Left lung (tissue), 10 donors: Measurements from ENCODE around the gene SPOCK1. TPM values are rescaled to one million over a fixed set of nuclear protein-coding genes. Genes with fewer than 3 reads are reported as not detected.

Experiments used
- ATAC-seq: fragments of 200-7000 bp; cut with Tn5 transposase; one replicate; pipeline ENCODE4 v1.9.1; 2020; ENCODE audit warnings: moderate library complexity
- DNase-seq, 4 donors: peaks; one replicate each; pipeline ENCODE4 v3.0.0-alpha.2; 2013 to 2020
- H3K27ac ChIP-seq, 2 donors: fragments of 200-600 bp; sonication (generic) in 1 of 2; one replicate each; pipeline versions ENCODE4 v1.5.0 to v1.8.0; 2020 to 2021
- H3K27me3 ChIP-seq, 2 donors: fragments of 200-600 bp; sonication (generic) in 1 of 2; one replicate each; pipeline versions ENCODE4 v1.5.0 to v1.8.0; 2020 to 2021
- H3K36me3 ChIP-seq, 2 donors: fragments of 200-600 bp; sonication (generic) in 1 of 2; one replicate each; pipeline versions ENCODE4 v1.5.0 to v1.8.0; 2020 to 2021
- H3K4me1 ChIP-seq, 2 donors: fragments of 200-600 bp; one replicate each; pipeline ENCODE4 v1.8.0; 2021
- H3K4me3 ChIP-seq, 2 donors: fragments of 200-600 bp; sonication (generic) in 1 of 2; one replicate each; pipeline versions ENCODE4 v1.5.0 to v1.8.0; 2020 to 2021; ENCODE audit warnings: mild to moderate bottlenecking in 1 of 2
- H3K9me3 ChIP-seq, 2 donors: fragments of 200-600 bp; sonication (generic) in 1 of 2; one replicate each; pipeline versions ENCODE4 v1.5.0 to v1.8.0; 2020 to 2021
- intact Hi-C, 2 donors: fragments of 100-400 bp; cut with DNase I; formaldehyde crosslinking; loops; one replicate each; pipeline versions ENCODE4 v1.11.2 to v1.14.2; 2022
- polyA plus RNA-seq, 6 donors: library from polyadenylated mRNA; unstranded; fragments of 120-200 nt; gene quantifications; one replicate each; pipeline ENCODE4 v1.2.1, GENCODE V29; 2013; ENCODE audit not compliant: insufficient read length in 6 of 6
- total RNA-seq, 2 donors: library from RNA; stranded (reverse); fragmentation: NEBNext Ultra II Directional; extraction: Animal tissue kit (Norgen Biotek cat#: 25700); gene quantifications; one replicate each; pipeline ENCODE4 v1.2.1, GENCODE V29; 2021
- TF ChIP-seq, protein P1 (sequence below), 2 donors: fragments of 200-600 bp; sonication (generic) in 1 of 2; IDR thresholded peaks; one replicate each; pipeline versions ENCODE4 v1.5.0 to v1.8.0; 2021; ENCODE audit warnings: antibody characterized with exemption in 2 of 2
- donor health status: DM: no; HTN: yes; CAD: no.
- donor health status: DM: no; HTN: no; CAD: no.

The SPOCK1 gene
- total and polyA plus RNA-seq, 8 donors: 0.43 to 7.6 (median 0.73) TPM

DNA sequence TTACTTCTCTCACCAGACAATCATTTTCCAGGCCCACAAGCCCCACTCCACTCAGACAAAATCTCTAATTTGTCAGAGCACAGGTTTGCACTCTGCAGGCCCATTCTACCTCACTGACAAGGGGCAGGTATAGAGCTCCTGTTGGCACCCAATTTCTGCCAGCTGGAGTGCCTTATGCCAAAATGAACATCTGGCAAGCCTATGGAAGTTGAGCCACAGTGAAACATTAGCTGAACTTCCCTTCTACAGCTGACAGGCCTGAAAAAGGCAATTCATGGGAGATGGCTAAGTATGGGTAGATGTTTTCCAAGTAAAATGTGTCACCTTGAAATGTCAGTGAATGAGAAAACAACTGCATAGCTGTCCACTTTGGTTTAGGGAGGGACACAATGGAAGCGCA, 87.0 kb downstream of the SPOCK1 start:
- Histone ChIP-seq H3K9me3 (peaks cover 0 to 13% of the 10 kb centered on the region in 2 donors), H3K4me3 (no peak overlapping the region), H3K36me3 (no peaks in the 10 kb centered on the region), H3K4me1 (no peaks in the 10 kb centered on the region), H3K27ac (no peak overlapping the region), H3K27me3 (no peaks in the 10 kb centered on the region)
- no peak for ATAC-seq
- no peak for DNase-seq
- intact Hi-C loops: no loop called here
- TF ChIP-seq, protein P1, sequence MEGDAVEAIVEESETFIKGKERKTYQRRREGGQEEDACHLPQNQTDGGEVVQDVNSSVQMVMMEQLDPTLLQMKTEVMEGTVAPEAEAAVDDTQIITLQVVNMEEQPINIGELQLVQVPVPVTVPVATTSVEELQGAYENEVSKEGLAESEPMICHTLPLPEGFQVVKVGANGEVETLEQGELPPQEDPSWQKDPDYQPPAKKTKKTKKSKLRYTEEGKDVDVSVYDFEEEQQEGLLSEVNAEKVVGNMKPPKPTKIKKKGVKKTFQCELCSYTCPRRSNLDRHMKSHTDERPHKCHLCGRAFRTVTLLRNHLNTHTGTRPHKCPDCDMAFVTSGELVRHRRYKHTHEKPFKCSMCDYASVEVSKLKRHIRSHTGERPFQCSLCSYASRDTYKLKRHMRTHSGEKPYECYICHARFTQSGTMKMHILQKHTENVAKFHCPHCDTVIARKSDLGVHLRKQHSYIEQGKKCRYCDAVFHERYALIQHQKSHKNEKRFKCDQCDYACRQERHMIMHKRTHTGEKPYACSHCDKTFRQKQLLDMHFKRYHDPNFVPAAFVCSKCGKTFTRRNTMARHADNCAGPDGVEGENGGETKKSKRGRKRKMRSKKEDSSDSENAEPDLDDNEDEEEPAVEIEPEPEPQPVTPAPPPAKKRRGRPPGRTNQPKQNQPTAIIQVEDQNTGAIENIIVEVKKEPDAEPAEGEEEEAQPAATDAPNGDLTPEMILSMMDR (IDR thresholded peaks at IDR 0.05): no peak

DNA sequence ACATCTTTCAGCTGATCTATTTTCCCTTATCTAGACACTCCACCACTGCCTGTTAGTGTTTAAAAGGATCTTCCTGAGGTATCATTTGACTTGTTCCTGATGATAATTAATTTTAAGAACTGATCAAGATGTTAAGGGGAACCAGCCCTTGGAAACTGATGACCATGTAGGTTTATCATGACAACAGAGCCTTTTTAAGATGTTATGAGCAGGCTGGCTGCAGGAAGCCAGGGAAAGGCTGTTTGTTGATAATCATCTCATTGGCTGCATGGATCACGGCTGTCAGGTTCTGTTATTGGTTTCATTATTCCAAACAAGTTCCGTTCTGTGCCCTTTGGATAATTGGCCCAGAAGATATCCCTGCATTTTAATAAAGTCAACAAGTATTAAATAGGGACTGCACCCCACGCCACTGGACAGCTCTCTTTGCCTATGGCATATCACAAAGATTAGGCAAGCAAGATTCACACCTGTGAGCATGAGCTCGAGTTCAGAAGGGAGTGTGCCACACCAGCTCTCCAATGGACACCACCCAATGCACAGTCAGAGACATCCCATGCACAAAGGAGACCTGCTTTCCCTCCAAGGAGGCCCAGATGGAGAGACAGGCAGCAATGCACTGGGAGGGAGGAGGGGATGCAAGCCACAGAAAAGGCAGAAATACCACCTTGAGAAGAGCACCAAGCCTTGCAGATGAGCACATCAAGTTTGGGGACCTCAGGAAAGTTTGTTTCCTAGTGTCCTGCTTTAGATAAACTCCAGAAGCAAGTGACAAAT, 88.7 kb downstream of the SPOCK1 start:
- peaks cover 0 to 3% of the 10 kb centered on the region in 2 donors for H3K9me3 ChIP-seq
- H3K4me1 ChIP-seq: no peaks in the 10 kb centered on the region
- ATAC-seq (no peak), DNase-seq (no peak)
- H3K27me3 ChIP-seq: no peaks in the 10 kb centered on the region
- H3K36me3 ChIP-seq: no peaks in the 10 kb centered on the region
- intact Hi-C loops: no loop called here
- no peak overlapping the region for H3K4me3 ChIP-seq
- H3K27ac ChIP-seq: no peak overlapping the region
- TF ChIP-seq, protein P1 (IDR thresholded peaks at IDR 0.05): no peak

DNA sequence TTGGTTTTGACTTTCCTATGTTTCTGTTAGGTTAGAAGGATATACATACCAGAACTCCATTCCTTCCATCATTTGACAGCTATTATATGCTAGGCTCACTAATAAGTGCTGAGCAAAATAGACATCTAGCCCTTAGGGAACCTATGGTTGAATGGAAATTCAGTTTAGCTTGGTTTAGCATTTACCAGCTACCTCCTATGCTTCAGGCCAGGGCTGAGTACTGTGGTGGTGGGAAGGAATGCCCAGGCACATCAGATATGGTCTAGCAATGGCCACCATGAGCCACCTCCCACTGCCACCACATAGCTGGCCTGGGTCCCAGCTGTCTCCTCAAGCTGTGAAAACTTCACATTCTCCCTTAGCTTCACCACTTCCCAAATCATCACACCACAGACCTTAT, 89.4 kb downstream of the SPOCK1 start:
- Histone ChIP-seq H3K9me3 (no peaks in the 10 kb centered on the region), H3K4me3 (no peak overlapping the region), H3K27ac (no peak overlapping the region), H3K27me3 (no peaks in the 10 kb centered on the region), H3K4me1 (no peaks in the 10 kb centered on the region), H3K36me3 (no peaks in the 10 kb centered on the region)
- no peak for ATAC-seq
- intact Hi-C loops: no loop called here
- TF ChIP-seq, protein P1 (IDR thresholded peaks at IDR 0.05): no peak
- DNase-seq: no peak

DNA sequence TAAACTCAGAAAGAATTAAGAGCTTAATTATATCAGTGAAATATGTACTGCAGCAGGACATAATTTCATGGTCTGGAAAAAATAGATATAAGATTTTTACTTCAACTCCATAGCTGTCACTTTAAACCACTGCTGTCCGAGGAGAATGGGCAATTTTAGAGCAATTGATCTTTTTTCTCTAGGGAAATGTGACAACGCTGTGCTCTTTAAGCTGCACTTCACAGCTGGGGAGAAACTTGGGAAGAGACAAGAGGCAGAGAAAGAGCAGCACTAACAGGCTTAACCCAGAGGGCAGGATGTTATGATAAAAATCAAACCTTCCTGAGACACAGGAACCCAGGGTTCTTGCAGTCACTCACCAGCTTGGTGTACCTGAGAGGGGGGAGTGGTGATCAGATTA, 92.0 kb downstream of the SPOCK1 start:
- Histone ChIP-seq H3K27ac (no peak overlapping the region), H3K4me1 (no peaks in the 10 kb centered on the region), H3K27me3 (no peaks in the 10 kb centered on the region), H3K9me3 (no peaks in the 10 kb centered on the region), H3K36me3 (no peaks in the 10 kb centered on the region), H3K4me3 (no peak overlapping the region)
- ATAC-seq (no peak), DNase-seq (no peak)
- intact Hi-C loops: no loop called here
- TF ChIP-seq, protein P1 (IDR thresholded peaks at IDR 0.05): no peak

DNA sequence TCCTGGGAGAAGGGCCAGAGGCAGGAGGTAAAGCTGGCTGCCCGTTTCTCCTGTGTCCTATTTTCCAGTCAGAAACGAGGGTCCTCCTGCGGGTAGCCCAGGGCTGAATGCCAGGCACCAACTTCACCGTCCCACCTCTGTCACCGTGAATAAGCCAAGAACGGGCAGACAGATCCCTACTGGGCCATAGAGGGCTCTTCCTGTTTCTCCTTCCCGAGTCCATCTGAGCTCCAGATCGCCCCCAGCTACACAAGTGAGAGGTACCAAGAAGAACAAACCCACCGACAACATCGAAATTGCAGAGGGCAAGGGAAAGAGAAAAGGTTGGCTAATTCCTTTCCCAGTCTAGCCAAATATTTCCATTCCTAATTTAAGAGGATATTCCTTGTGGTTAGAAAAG, 93.7 kb downstream of the SPOCK1 start:
- no peaks in the 10 kb centered on the region for H3K9me3 ChIP-seq
- H3K27ac ChIP-seq: no peak overlapping the region
- DNase-seq (no peak), ATAC-seq (no peak)
- TF ChIP-seq, protein P1 (IDR thresholded peaks at IDR 0.05): no peak
- H3K4me1 ChIP-seq: no peaks in the 10 kb centered on the region
- no peak overlapping the region for H3K4me3 ChIP-seq
- intact Hi-C loops: no loop called here
- no peaks in the 10 kb centered on the region for H3K36me3 ChIP-seq
- no peaks in the 10 kb centered on the region for H3K27me3 ChIP-seq
